ENCODE results near the gene OR4S1. TPM values are rescaled to one million over a fixed set of nuclear protein-coding genes. Genes with fewer than 3 reads are reported as not detected.
"Not testable (repeated sequence)": the region's sequence is repeated elsewhere in the genome, so short reads cannot be mapped to it uniquely, and the experiment has no call there.

OR4S1 gene
- total and polyA plus RNA-seq, 2 donors (not counting 3 experiments of a cell fraction or from before 2014, with no cell fraction given) = not detected

- no TSS peak for BruUV-seq (replicated peaks)
- no peaks in the 10 kb centered on the region for H3K9me1 ChIP-seq (replicated peaks; ENCODE audit: control insufficient read depth, extremely low read depth, insufficient read depth, low read length)
- no peak overlapping the region for H3K4me2 ChIP-seq (ENCODE audit: insufficient read depth, low read length)
- H3K27ac ChIP-seq (ENCODE audit: insufficient read depth, low read depth, low read length) = no peak overlapping the region
- no peak overlapping the region for H3K4me3 ChIP-seq (replicated peaks in 1 of 3; ENCODE audit: insufficient read depth in 1 of 3, low read depth in 1 of 3, low read length in 3 of 3)
- dilution Hi-C loops (cut with MboI; ENCODE audit: extremely low pct_ligation_motif_present, low sequenced_read_pairs) = no loop called here
- H2AFZ ChIP-seq (ENCODE audit: low read depth, low read length) = no peak overlapping the region
- FAIRE-seq (peak; percentile 83), DNase-seq (ENCODE audit: low read depth, low spot score) (peak; percentile 45)
- no peaks in the 10 kb centered on the region for H3K4me1 ChIP-seq (ENCODE audit: control insufficient read depth, extremely low read depth, insufficient read depth, low read length)
- no peaks in the 10 kb centered on the region for H3K36me3 ChIP-seq (ENCODE audit: control insufficient read depth in 2 of 2, extremely low read depth in 1 of 2, insufficient read depth in 2 of 2, low read length in 2 of 2)
- H3K9me3 ChIP-seq (replicated peaks; ENCODE audit: control insufficient read depth, insufficient read depth, low read length) = no peaks in the 10 kb centered on the region
- POLR2A ChIA-PET = no interaction called here
- CTCF ChIA-PET = interaction anchor here (0.6 to 2.5 kb wide), 7 partner anchors 9 to 1687 kb away, joined by 3 to 8 read pairs (median 3); no protein-coding TSS in a partner anchor
- no peak overlapping the region for H3K9ac ChIP-seq (replicated peaks; ENCODE audit: extremely low read depth, insufficient read depth, low read length)
- no peaks in the 10 kb centered on the region for H4K20me1 ChIP-seq (replicated peaks; ENCODE audit: control insufficient read depth, extremely low read depth, insufficient read depth, low read length)
- peak; percentile 71 to 89 for TF ChIP-seq CTCF (IDR thresholded peaks at IDR 0.05; ENCODE audit: extremely low read depth in 1 of 2, insufficient read depth in 1 of 2, low read depth in 1 of 2, low read length in 2 of 2)
- no peak for TF ChIP-seq MAX (IDR thresholded peaks at IDR 0.05; ENCODE audit: insufficient read depth, insufficient read length)
- no peak for TF ChIP-seq GATA2 (IDR thresholded peaks at IDR 0.05; ENCODE audit: insufficient read depth, insufficient read length, low read depth, low read length)
- TF ChIP-seq MYC (IDR thresholded peaks at IDR 0.05; ENCODE audit: low read depth, low read length) = no peak
- TF ChIP-seq JUN (IDR thresholded peaks at IDR 0.05; ENCODE audit: borderline replicate concordance, insufficient read depth, insufficient read length, low read depth) = no peak
- TF ChIP-seq POLR2A (IDR thresholded peaks at IDR 0.05; ENCODE audit: low read depth, low read length) = no peak
- H3K79me2 ChIP-seq (ENCODE audit: control insufficient read depth, insufficient read depth, low read length) = no peaks in the 10 kb centered on the region
- H3K27me3 ChIP-seq (ENCODE audit: control insufficient read depth in 2 of 2, insufficient read depth in 2 of 2, low read length in 2 of 2) = no peaks in the 10 kb centered on the region
- intact Hi-C loops (cut with micrococcal nuclease) = loop anchor here (1.0 to 5.0 kb wide), 4 partner anchors 136 to 1687 kb away; no protein-coding TSS in a partner anchor
Observed at GRCh38 chr11:48307760-48308386, 1.9 kb downstream of the OR4S1 start.

GRCh38 chr11:48313590-48313989 is 7.6 kb downstream of the OR4S1 start:
- H3K36me3 ChIP-seq (ENCODE audit: control insufficient read depth in 2 of 2, extremely low read depth in 1 of 2, insufficient read depth in 2 of 2, low read length in 2 of 2); H3K9me3 ChIP-seq (replicated peaks; ENCODE audit: control insufficient read depth, insufficient read depth, low read length); H3K4me2 ChIP-seq (ENCODE audit: insufficient read depth, low read length); H3K4me1 ChIP-seq (ENCODE audit: control insufficient read depth, extremely low read depth, insufficient read depth, low read length); H3K9me1 ChIP-seq (replicated peaks; ENCODE audit: control insufficient read depth, extremely low read depth, insufficient read depth, low read length); H3K27ac ChIP-seq (ENCODE audit: insufficient read depth, low read depth, low read length); H3K27me3 ChIP-seq (ENCODE audit: control insufficient read depth in 2 of 2, insufficient read depth in 2 of 2, low read length in 2 of 2); H3K79me2 ChIP-seq (ENCODE audit: control insufficient read depth, insufficient read depth, low read length); DNase-seq (ENCODE audit: low read depth, low spot score); H3K4me3 ChIP-seq (replicated peaks in 1 of 3; ENCODE audit: insufficient read depth in 1 of 3, low read depth in 1 of 3, low read length in 3 of 3); BruUV-seq (replicated peaks); H4K20me1 ChIP-seq (replicated peaks; ENCODE audit: control insufficient read depth, extremely low read depth, insufficient read depth, low read length); dilution Hi-C loops (cut with MboI; ENCODE audit: extremely low pct_ligation_motif_present, low sequenced_read_pairs); H2AFZ ChIP-seq (ENCODE audit: low read depth, low read length); CTCF ChIA-PET; H3K9ac ChIP-seq (replicated peaks; ENCODE audit: extremely low read depth, insufficient read depth, low read length); FAIRE-seq; intact Hi-C loops (cut with micrococcal nuclease); POLR2A ChIA-PET: not testable (repeated sequence)

GRCh38 chr11:48319813-48320212 is 13.8 kb downstream of the OR4S1 start:
- FAIRE-seq; H2AFZ ChIP-seq (ENCODE audit: low read depth, low read length); H3K4me2 ChIP-seq (ENCODE audit: insufficient read depth, low read length); H3K27me3 ChIP-seq (ENCODE audit: control insufficient read depth in 2 of 2, insufficient read depth in 2 of 2, low read length in 2 of 2); H3K9me1 ChIP-seq (replicated peaks; ENCODE audit: control insufficient read depth, extremely low read depth, insufficient read depth, low read length); CTCF ChIA-PET; H3K4me1 ChIP-seq (ENCODE audit: control insufficient read depth, extremely low read depth, insufficient read depth, low read length); BruUV-seq (replicated peaks); dilution Hi-C loops (cut with MboI; ENCODE audit: extremely low pct_ligation_motif_present, low sequenced_read_pairs); POLR2A ChIA-PET; H4K20me1 ChIP-seq (replicated peaks; ENCODE audit: control insufficient read depth, extremely low read depth, insufficient read depth, low read length); H3K4me3 ChIP-seq (replicated peaks in 1 of 3; ENCODE audit: insufficient read depth in 1 of 3, low read depth in 1 of 3, low read length in 3 of 3); DNase-seq (ENCODE audit: low read depth, low spot score); H3K9me3 ChIP-seq (replicated peaks; ENCODE audit: control insufficient read depth, insufficient read depth, low read length); intact Hi-C loops (cut with micrococcal nuclease); H3K27ac ChIP-seq (ENCODE audit: insufficient read depth, low read depth, low read length); H3K79me2 ChIP-seq (ENCODE audit: control insufficient read depth, insufficient read depth, low read length); H3K36me3 ChIP-seq (ENCODE audit: control insufficient read depth in 2 of 2, extremely low read depth in 1 of 2, insufficient read depth in 2 of 2, low read length in 2 of 2); H3K9ac ChIP-seq (replicated peaks; ENCODE audit: extremely low read depth, insufficient read depth, low read length): not testable (repeated sequence)

Measured in endothelial cell of umbilical vein (primary cell).